Kidney (tissue), 14 donors: ENCODE measurements around the gene VAV2. TPM values are rescaled to one million over a fixed set of nuclear protein-coding genes. Genes with fewer than 3 reads are reported as not detected.

Experiments
- DNase-seq, 5 donors: peaks; one replicate each; pipeline ENCODE4 v3.0.0-alpha.2; 2013 to 2020
- FAIRE-seq: peaks from 2 replicates; lab custom pipeline; 2012; peaks lifted over from hg19 to GRCh38; lab: Jason Lieb, UNC
- H3K27ac ChIP-seq, 2 donors: one replicate each; pipeline ENCODE4 v1.7.0; 2013; ENCODE audit warnings: low read depth in 2 of 2, low read length in 2 of 2, inconsistent platforms in 1 of 2
- H3K27me3 ChIP-seq: one replicate; pipeline ENCODE4 v1.7.1; 2013; ENCODE audit warnings: low read length, inconsistent platforms; ENCODE audit not compliant: control insufficient read depth, insufficient read depth
- H3K36me3 ChIP-seq, 3 donors: one replicate each; pipeline versions ENCODE4 v1.7.0 to v1.7.1; 2013; ENCODE audit warnings: low read length in 3 of 3, control low read depth in 1 of 3, inconsistent platforms in 1 of 3; ENCODE audit not compliant: insufficient read depth in 3 of 3, control insufficient read depth in 2 of 3
- H3K4me1 ChIP-seq, 3 donors: one replicate each; pipeline versions ENCODE4 v1.7.0 to v1.7.1; 2013; ENCODE audit warnings: low read length in 3 of 3, inconsistent platforms in 1 of 3, low read depth in 1 of 3; ENCODE audit not compliant: control insufficient read depth in 2 of 3, insufficient read depth in 2 of 3
- H3K4me3 ChIP-seq, 3 donors: one replicate each; pipeline versions ENCODE4 v1.7.0 to v1.8.1; 2013; ENCODE audit warnings: low read length in 3 of 3, control low read depth in 1 of 3, inconsistent platforms in 1 of 3
- H3K9ac ChIP-seq, 3 donors: one replicate each; pipeline versions ENCODE4 v1.7.0 to v1.7.1; 2013; ENCODE audit warnings: low read length in 3 of 3, control low read depth in 1 of 3, inconsistent platforms in 1 of 3
- H3K9me3 ChIP-seq, 3 donors: one replicate each; pipeline versions ENCODE4 v1.7.0 to v1.7.1; 2013; ENCODE audit warnings: low read length in 3 of 3, control low read depth in 1 of 3, inconsistent platforms in 1 of 3; ENCODE audit not compliant: control insufficient read depth in 2 of 3, insufficient read depth in 1 of 3
- CTCF ChIP-seq: IDR thresholded peaks from 3 replicates; pipeline ENCODE4 v1.5.1; 2012; ENCODE audit warnings: mild to moderate bottlenecking, moderate library complexity, borderline replicate concordance; ENCODE audit not compliant: insufficient read depth; ENCODE audit errors: extremely low read depth
- intact Hi-C: fragments of 100-400 bp; cut with DNase I; formaldehyde crosslinking; loops from one replicate; pipeline ENCODE4 v1.11.1; 2022
- polyA plus RNA-seq: library from polyadenylated mRNA; stranded (reverse); fragments of 350-450 nt; fragmentation: Illumina TruSeq; extraction: RNeasy Lipid Tissue Mini Kit (QIAGEN cat#74804); gene quantifications from one replicate; pipeline ENCODE4 v1.2.3, GENCODE V29; 2014; ENCODE audit warnings: low read depth, low replicate concordance; ENCODE audit not compliant: insufficient read depth
- total RNA-seq: library from RNA; stranded (reverse); fragmentation: NEBNext Ultra II Directional; extraction: Animal tissue kit (Norgen Biotek cat#: 25700); gene quantifications from one replicate; pipeline ENCODE4 v1.2.1, GENCODE V29; 2021
- donor health status: control.
- donor health status: control.
- donor health status: control.
- donor health status: control.
- donor health status: control.
- donor health status: DM: yes; HTN: yes; CAD: no.
- donor health status: Normal renal cell carcinoma (clear cell type).

The VAV2 gene
- total and polyA plus RNA-seq, 2 donors from 2014 or later: 22.3 to 47.1 TPM

GRCh38 chr9:133880851-133881661 is 111.1 kb downstream of the VAV2 start:
- TF ChIP-seq CTCF: no peak
- Histone ChIP-seq H3K4me3 (no peak overlapping the region), H3K9ac (no peak overlapping the region), H3K36me3 (no peaks in the 10 kb centered on the region), H3K27ac (no peak overlapping the region), H3K9me3 (no peaks in the 10 kb centered on the region), H3K27me3 (no peaks in the 10 kb centered on the region), H3K4me1 (peaks cover 0 to 14% (median 0%) of the 10 kb centered on the region in 3 donors)
- FAIRE-seq: no peak
- DNase-seq: no peak
- intact Hi-C loops: no loop called here

GRCh38 chr9:133880136-133880535 is 112.0 kb downstream of the VAV2 start:
- H3K4me3 ChIP-seq: no peak overlapping the region
- DNase-seq (no peak), FAIRE-seq (no peak)
- H3K9me3 ChIP-seq: no peaks in the 10 kb centered on the region
- intact Hi-C loops: no loop called here
- peaks cover 0 to 14% (median 0%) of the 10 kb centered on the region in 3 donors for H3K4me1 ChIP-seq
- H3K27ac ChIP-seq: no peak overlapping the region
- no peak for TF ChIP-seq CTCF
- no peaks in the 10 kb centered on the region for H3K36me3 ChIP-seq
- no peak overlapping the region for H3K9ac ChIP-seq
- no peaks in the 10 kb centered on the region for H3K27me3 ChIP-seq

GRCh38 chr9:133879615-133880014 is 112.5 kb downstream of the VAV2 start:
- FAIRE-seq (no peak), DNase-seq (no peak)
- Histone ChIP-seq H3K9ac (no peak overlapping the region), H3K27ac (no peak overlapping the region), H3K4me1 (peaks cover 0 to 15% (median 0%) of the 10 kb centered on the region in 3 donors), H3K27me3 (no peaks in the 10 kb centered on the region), H3K4me3 (no peak overlapping the region), H3K36me3 (no peaks in the 10 kb centered on the region), H3K9me3 (no peaks in the 10 kb centered on the region)
- no peak for TF ChIP-seq CTCF
- intact Hi-C loops: no loop called here

- intact Hi-C loops: no loop called here
- H3K27ac ChIP-seq: no peak overlapping the region
- H3K27me3 ChIP-seq: no peaks in the 10 kb centered on the region
- no peak overlapping the region for H3K4me3 ChIP-seq
- no peak overlapping the region for H3K9ac ChIP-seq
- H3K36me3 ChIP-seq: no peaks in the 10 kb centered on the region
- FAIRE-seq (no peak), DNase-seq (no peak)
- no peaks in the 10 kb centered on the region for H3K9me3 ChIP-seq
- no peak for TF ChIP-seq CTCF
- peaks cover 0 to 20% (median 0%) of the 10 kb centered on the region in 3 donors for H3K4me1 ChIP-seq
These were observed 113.7 kb downstream of the VAV2 start for GRCh38 chr9:133878402-133878801.
